ENCODE results near the gene LRRC2. TPM values are rescaled to one million over a fixed set of nuclear protein-coding genes. Genes with fewer than 3 reads are reported as not detected.

The LRRC2 gene
- total RNA-seq, 1 donor: 2.2 TPM

- no peak for DNase-seq (ENCODE audit: low read depth)
- no peak for TF ChIP-seq CTCF (IDR thresholded peaks at IDR 0.05; ENCODE audit: insufficient read depth, low read depth, low read length)
- no peak overlapping the region for H3K4me3 ChIP-seq (ENCODE audit: low read depth, low read length)
Measured at GRCh38 chr3:46503200-46503874, 62.8 kb downstream of the LRRC2 start.

GRCh38 chr3:46501702-46502101 lies 64.4 kb downstream of the LRRC2 start:
- H3K4me3 ChIP-seq (ENCODE audit: low read depth, low read length): no peak overlapping the region
- no peak for TF ChIP-seq CTCF (IDR thresholded peaks at IDR 0.05; ENCODE audit: insufficient read depth, low read depth, low read length)
- peak; percentile 13 for DNase-seq (ENCODE audit: low read depth)

GRCh38 chr3:46500656-46501635 lies 65.2 kb downstream of the LRRC2 start:
- TF ChIP-seq CTCF (IDR thresholded peaks at IDR 0.05; ENCODE audit: insufficient read depth, low read depth, low read length): no peak
- H3K4me3 ChIP-seq (ENCODE audit: low read depth, low read length): no peak overlapping the region
- DNase-seq (ENCODE audit: low read depth): peak; percentile 26

- DNase-seq (ENCODE audit: low read depth): no peak
- no peak overlapping the region for H3K4me3 ChIP-seq (ENCODE audit: low read depth, low read length)
- no peak for TF ChIP-seq CTCF (IDR thresholded peaks at IDR 0.05; ENCODE audit: insufficient read depth, low read depth, low read length)
Measured at GRCh38 chr3:46498916-46499519, 67.1 kb downstream of the LRRC2 start.

- TF ChIP-seq CTCF (IDR thresholded peaks at IDR 0.05; ENCODE audit: insufficient read depth, low read depth, low read length): no peak
- DNase-seq (ENCODE audit: low read depth): no peak
- no peak within 1 kb of the TSS for H3K4me3 ChIP-seq (ENCODE audit: low read depth, low read length)
Measured at GRCh38 chr3:46497556-46498265, 68.4 kb downstream of the LRRC2 start, which contains the start of gene RTP3. Gene RTP3 (plus strand): TSS chr3:46497976. CDS start chr3:46498063, 87 bp downstream.

Data from fibroblast of villous mesenchyme (primary cell).